OCI-LY1 (cell line): ENCODE measurements around the gene NAA40.

Experiments used
- H2AFZ ChIP-seq: fragments of 200-600 bp; sonication (generic), shearing (Covaris generic); 2 replicates; pipeline ENCODE4 v1.6.0; 2014; ENCODE audit warnings: antibody characterized with exemption, mild to moderate bottlenecking, low read length
- H3F3A ChIP-seq: fragments of 200-600 bp; sonication (generic), shearing (Covaris generic); 2 replicates; pipeline ENCODE4 v1.6.0; 2014; ENCODE audit warnings: mild to moderate bottlenecking, antibody characterized with exemption, low read length, moderate library complexity; ENCODE audit not compliant: insufficient read depth
- H3K27ac ChIP-seq: fragments of 200-600 bp; sonication (generic); 2 replicates; pipeline ENCODE4 v1.5.1; 2014; ENCODE audit warnings: low read length, mixed run types, mild to moderate bottlenecking, low read depth; ENCODE audit not compliant: poor library complexity, severe bottlenecking
- H3K27me3 ChIP-seq: fragments of 200-600 bp; sonication (generic); 2 replicates; pipeline ENCODE4 v1.6.0; 2014; ENCODE audit warnings: antibody characterized with exemption, mild to moderate bottlenecking, low read length, moderate library complexity; ENCODE audit not compliant: insufficient read depth
- H3K36me3 ChIP-seq: fragments of 200-600 bp; sonication (generic); 2 replicates; pipeline ENCODE4 v1.6.1; 2014; ENCODE audit warnings: mild to moderate bottlenecking, antibody characterized with exemption, low read length, moderate library complexity, mixed read lengths; ENCODE audit not compliant: insufficient read depth
- H3K4me1 ChIP-seq: fragments of 200-600 bp; sonication (generic); 2 replicates; pipeline ENCODE4 v1.5.1; 2014; ENCODE audit warnings: mild to moderate bottlenecking, low read length, moderate library complexity; ENCODE audit not compliant: insufficient read depth, severe bottlenecking
- H3K4me2 ChIP-seq: fragments of 200-600 bp; sonication (generic), shearing (Covaris generic); 2 replicates; pipeline ENCODE4 v1.6.1; 2014; ENCODE audit warnings: low read length
- H3K4me3 ChIP-seq: fragments of 200-600 bp; sonication (generic); 2 replicates; pipeline ENCODE4 v1.5.1; 2014; ENCODE audit warnings: low read length, low read depth, mild to moderate bottlenecking, mixed read lengths; ENCODE audit not compliant: poor library complexity, severe bottlenecking
- H3K79me2 ChIP-seq: fragments of 200-600 bp; shearing (Covaris generic); 2 replicates; pipeline ENCODE4 v1.6.1; 2016; ENCODE audit warnings: mixed run types, low read length, mixed read lengths; ENCODE audit not compliant: insufficient read depth
- H3K9ac ChIP-seq: fragments of 200-600 bp; sonication (generic), shearing (Covaris generic); 2 replicates; pipeline ENCODE4 v1.6.1; 2014; ENCODE audit warnings: mild to moderate bottlenecking, low read length, mixed read lengths
- H3K9me2 ChIP-seq: fragments of 200-600 bp; sonication (generic), shearing (Covaris generic); 2 replicates; pipeline ENCODE4 v1.6.1; 2014; ENCODE audit warnings: low read depth, mild to moderate bottlenecking, low read length, mixed read lengths
- H3K9me3 ChIP-seq: fragments of 200-600 bp; shearing (Covaris generic); 2 replicates; pipeline ENCODE4 v1.6.1; 2014; ENCODE audit warnings: low read length, mixed read lengths
- H4K20me1 ChIP-seq: fragments of 200-600 bp; sonication (generic), shearing (Covaris generic); 2 replicates; pipeline ENCODE4 v1.6.0; 2016; ENCODE audit warnings: mild to moderate bottlenecking, low read length; ENCODE audit not compliant: insufficient read depth
- CTCF ChIP-seq: fragments of 200-600 bp; sonication (generic), shearing (Covaris generic); IDR thresholded peaks from 2 replicates; pipeline ENCODE4 v1.5.1; 2017; ENCODE audit warnings: mild to moderate bottlenecking, antibody characterized with exemption, low read length, moderate library complexity, mixed read lengths
- EZH2 ChIP-seq: fragments of 200-600 bp; sonication (generic), shearing (Covaris generic); IDR thresholded peaks from 2 replicates; pipeline ENCODE4 v1.8.0; 2017; ENCODE audit warnings: borderline replicate concordance, mixed run types, mild to moderate bottlenecking, antibody characterized with exemption, low read length, moderate library complexity, mixed read lengths

The NAA40 gene

GRCh38 chr11:63911440-63911839 is 27.4 kb upstream of the NAA40 start:
- no peak overlapping the region for H3K9ac ChIP-seq
- H3K27ac ChIP-seq: no peak overlapping the region
- no peak overlapping the region for H2AFZ ChIP-seq
- H3K4me2 ChIP-seq: no peak overlapping the region
- no peaks in the 10 kb centered on the region for H3K9me2 ChIP-seq
- no peaks in the 10 kb centered on the region for H3F3A ChIP-seq
- H3K36me3 ChIP-seq: peaks cover 28% of the 10 kb centered on the region
- H3K79me2 ChIP-seq: no peaks in the 10 kb centered on the region
- no peaks in the 10 kb centered on the region for H4K20me1 ChIP-seq
- H3K4me1 ChIP-seq: peaks cover 9% of the 10 kb centered on the region
- no peak for TF ChIP-seq EZH2
- no peak for TF ChIP-seq CTCF
- H3K4me3 ChIP-seq: no peak overlapping the region
- H3K27me3 ChIP-seq: no peaks in the 10 kb centered on the region
- H3K9me3 ChIP-seq: no peaks in the 10 kb centered on the region

DNA sequence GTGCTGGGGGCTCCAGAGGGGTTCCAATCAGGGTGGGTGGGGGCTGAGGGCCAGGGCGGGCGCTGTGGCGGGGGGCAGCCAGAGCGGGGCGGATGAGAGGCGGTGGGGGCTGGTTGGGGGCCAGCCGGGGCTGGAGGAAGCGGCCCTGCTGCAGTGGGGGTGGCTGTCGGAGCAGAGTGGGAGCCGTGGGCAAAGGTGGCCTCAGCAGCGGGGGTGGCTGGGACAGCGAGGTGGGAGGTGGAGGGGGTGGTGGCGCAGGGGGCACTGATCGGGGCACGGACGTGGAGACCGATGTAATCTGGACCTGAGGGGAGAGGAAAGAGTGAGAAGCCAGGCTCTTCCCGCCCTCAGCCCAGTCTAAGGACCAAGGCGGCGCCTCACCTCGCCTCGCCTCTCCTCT is 26.9 kb upstream of the NAA40 start:
- no peaks in the 10 kb centered on the region for H4K20me1 ChIP-seq
- no peak for TF ChIP-seq CTCF
- no peak for TF ChIP-seq EZH2
- H3K27ac ChIP-seq: no peak overlapping the region
- no peak overlapping the region for H3K9ac ChIP-seq
- peaks cover 26% of the 10 kb centered on the region for H3K36me3 ChIP-seq
- peaks cover 12% of the 10 kb centered on the region for H3K4me1 ChIP-seq
- no peak overlapping the region for H3K4me2 ChIP-seq
- H3K9me2 ChIP-seq: no peaks in the 10 kb centered on the region
- H3K4me3 ChIP-seq: no peak overlapping the region
- H3K79me2 ChIP-seq: no peaks in the 10 kb centered on the region
- no peaks in the 10 kb centered on the region for H3F3A ChIP-seq
- H2AFZ ChIP-seq: no peak overlapping the region
- H3K9me3 ChIP-seq: no peaks in the 10 kb centered on the region
- no peaks in the 10 kb centered on the region for H3K27me3 ChIP-seq

DNA sequence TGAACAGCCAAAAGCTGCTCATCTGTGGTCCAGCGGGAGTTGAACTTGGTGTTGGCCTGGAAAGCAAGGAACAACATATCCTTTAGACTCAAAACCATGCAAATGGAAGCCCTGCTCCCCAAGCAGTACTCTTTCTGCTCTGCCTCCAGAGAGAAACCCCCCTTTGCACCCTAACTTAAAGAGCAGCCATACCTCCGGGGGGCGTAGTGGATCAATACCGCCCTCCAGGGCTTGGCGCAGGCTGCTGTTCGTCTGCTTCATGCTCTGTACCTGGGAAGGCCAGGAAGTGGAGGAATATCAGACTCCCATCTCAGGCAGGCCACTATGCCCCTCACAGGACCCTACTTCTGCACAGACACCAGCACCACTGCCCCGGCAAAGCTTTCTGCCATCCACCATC is 26.1 kb upstream of the NAA40 start:
- Histone ChIP-seq H3K27ac (no peak overlapping the region), H4K20me1 (no peaks in the 10 kb centered on the region), H3K9me2 (no peaks in the 10 kb centered on the region), H3K36me3 (peaks cover 18% of the 10 kb centered on the region), H2AFZ (no peak overlapping the region), H3K4me1 (peaks cover 17% of the 10 kb centered on the region), H3K79me2 (no peaks in the 10 kb centered on the region), H3K9ac (no peak overlapping the region), H3K27me3 (no peaks in the 10 kb centered on the region), H3F3A (no peaks in the 10 kb centered on the region), H3K9me3 (no peaks in the 10 kb centered on the region), H3K4me2 (no peak overlapping the region), H3K4me3 (no peak overlapping the region)
- TF ChIP-seq EZH2 (no peak), CTCF (0 out of 2 replicates have a peak, but pooled peaks have one; percentile 4)
